GM18511 (cell line): ENCODE measurements around the gene SLC12A8.

Experiments
- ATAC-seq: cut with Tn5 transposase; IDR thresholded peaks from one replicate; pipeline ENCODE4 v1.9.1; 2021; ENCODE audit warnings: mild to moderate bottlenecking, moderate library complexity; ENCODE audit not compliant: unreplicated experiment

SLC12A8 gene

DNA sequence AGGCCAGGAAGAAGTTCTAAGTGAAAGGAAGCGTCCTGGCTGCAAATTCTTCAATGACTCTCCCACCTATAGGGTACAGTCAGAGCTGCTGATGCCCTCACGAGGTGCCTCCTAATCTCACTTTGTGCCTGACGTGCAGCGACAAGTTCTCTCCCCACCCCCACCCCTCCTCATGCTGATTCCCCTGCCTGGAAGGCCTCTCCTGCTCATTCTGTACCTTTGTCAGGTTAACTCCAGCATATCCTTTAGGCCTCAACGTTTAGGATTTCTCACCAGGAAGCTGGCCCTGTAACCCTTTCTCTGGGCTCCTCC is 25.0 kb downstream of the SLC12A8 start:
- ATAC-seq = no peak

- ATAC-seq = peak; percentile 24
Measured at GRCh38 chr3:125186800-125187598, 25.5 kb downstream of the SLC12A8 start.

GRCh38 chr3:125186261-125186787 is 26.2 kb downstream of the SLC12A8 start:
- peak; percentile 84 for ATAC-seq

DNA sequence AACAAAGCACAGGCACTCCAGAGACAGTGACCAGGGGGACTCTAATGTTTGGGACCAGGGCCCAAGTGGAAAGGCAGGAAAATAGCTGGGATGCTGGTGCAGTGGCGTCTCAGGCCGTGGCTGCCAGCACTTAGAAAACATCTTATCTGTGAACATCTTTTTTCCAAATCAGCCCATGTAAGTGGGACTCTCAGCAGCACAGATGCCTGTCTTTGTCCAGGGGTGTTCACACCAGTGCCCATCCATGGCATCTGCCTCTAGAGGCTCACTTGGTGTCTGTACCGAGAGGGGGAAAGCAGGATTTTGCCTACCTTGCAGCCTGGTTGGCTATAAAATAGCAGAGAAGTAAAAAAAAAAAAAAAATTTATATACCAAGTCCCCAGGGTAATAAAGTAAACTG is 26.7 kb downstream of the SLC12A8 start:
- ATAC-seq = no peak

GRCh38 chr3:125179884-125180240 is 32.7 kb downstream of the SLC12A8 start:
- ATAC-seq = no peak

GRCh38 chr3:125179143-125179883 is 33.2 kb downstream of the SLC12A8 start:
- ATAC-seq = no peak

DNA sequence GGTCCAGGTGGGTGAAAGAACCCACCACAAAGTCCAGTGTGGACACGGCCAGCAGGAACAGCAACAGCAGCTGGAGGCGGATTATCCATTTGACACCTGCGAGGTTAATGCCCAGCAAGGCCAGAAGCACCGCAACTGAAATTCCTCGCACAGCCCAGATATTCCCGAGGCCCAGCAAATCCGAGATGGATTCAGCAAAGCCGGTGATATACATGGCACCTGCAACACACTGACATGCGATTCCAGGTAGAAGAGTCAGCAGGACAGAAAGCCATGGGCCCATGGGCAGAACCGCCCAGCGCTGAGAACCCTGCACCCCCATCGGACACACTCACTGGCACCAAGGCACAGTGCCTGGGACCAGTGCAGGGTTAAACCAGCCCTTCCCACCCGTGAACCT is 34.8 kb downstream of the SLC12A8 start:
- no peak for ATAC-seq

GRCh38 chr3:125175295-125176078 is 37.1 kb downstream of the SLC12A8 start:
- ATAC-seq = no peak

DNA sequence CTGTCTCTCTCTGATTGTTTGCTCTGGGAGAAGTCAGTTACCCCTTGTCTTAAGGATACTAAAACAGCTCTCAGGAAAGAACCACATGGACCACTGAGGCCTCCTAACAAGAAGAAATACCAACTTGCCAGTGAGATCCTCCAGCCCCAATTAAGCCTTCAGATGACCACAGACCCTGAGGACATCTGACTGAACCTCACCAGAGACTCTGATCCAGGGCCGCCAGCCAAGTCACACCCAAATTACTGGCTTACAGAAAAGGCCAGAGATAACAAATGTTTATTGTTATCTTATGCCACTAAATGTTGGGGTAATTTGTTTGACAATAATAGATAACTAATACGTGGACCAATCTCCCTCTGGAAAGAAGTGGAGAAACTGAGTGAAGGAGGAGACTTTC is 40.2 kb downstream of the SLC12A8 start:
- no peak for ATAC-seq

- no peak for ATAC-seq
Measured at GRCh38 chr3:125168711-125169393, 43.7 kb downstream of the SLC12A8 start.

- ATAC-seq = no peak
Measured at GRCh38 chr3:125166599-125167136, 45.9 kb downstream of the SLC12A8 start.

DNA sequence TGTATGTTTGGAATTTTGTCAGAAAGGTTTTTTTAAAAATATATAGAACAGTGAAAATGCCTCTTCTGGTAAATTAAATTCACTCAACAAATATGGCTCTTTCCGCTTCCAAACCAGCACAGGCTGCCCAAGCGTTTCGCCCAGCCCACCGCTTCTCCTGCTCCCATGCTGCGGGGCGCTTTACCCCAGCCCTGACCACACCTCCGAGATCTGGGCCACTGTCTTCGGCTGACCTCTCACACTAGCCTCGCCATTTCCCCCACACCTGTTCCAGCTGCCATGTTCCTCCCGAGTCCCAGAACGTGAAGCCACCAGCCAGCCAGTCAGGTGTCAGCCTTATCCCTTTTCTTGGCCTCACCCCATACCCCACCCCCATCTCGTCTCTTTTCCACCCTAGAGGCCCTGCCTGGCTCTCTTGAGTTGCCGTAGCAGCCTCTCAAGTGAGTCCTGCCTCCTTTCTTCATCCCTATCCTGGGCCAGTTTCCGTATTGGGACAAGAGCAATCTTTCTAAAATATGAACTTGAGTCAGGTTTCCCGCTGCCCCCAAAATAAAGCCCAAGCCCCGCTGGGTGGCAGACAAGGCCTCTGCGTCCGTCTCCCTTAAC is 46.5 kb downstream of the SLC12A8 start:
- ATAC-seq = no peak

DNA sequence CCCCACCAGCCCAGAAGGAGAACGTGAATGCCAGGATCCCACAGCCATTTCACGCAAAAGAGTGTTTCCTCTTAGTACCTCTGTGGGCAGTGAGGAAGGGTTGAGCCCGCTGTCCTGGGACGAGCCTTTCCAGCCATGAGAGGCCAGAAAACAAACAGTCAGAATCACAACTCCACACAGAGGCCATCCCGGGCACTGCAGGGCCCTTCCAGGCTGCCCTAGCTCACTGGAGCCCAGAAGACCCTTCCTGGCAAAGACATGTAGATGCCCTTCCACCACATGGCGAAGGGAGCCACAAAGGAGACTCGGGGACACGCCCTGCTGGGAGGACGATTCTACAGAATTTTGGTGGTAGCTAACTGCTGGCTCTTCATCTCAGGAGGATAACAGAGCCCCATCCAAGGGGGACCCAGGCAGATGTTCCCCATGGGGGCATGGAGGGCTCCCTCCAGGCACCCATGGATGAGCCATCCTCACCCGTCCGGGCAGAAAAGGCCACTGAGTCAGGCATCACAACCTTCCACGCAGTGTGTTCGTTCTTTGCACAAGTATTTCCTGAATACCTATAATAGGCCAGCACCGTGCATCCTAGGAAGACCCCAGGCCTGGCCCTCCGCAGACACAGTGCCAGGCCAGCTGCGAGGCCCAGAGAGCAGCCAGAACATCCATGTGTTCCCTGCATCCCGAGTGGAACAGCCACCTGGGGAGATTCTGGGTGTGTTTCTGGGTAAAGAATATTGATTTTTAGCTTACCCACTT is 47.2 kb downstream of the SLC12A8 start:
- ATAC-seq = no peak

GRCh38 chr3:125163739-125164601 is 48.6 kb downstream of the SLC12A8 start:
- no peak for ATAC-seq

- ATAC-seq = no peak
Measured at GRCh38 chr3:125161607-125162219, 50.8 kb downstream of the SLC12A8 start.

- ATAC-seq = no peak
Measured at GRCh38 chr3:125160606-125161371, 51.8 kb downstream of the SLC12A8 start.

DNA sequence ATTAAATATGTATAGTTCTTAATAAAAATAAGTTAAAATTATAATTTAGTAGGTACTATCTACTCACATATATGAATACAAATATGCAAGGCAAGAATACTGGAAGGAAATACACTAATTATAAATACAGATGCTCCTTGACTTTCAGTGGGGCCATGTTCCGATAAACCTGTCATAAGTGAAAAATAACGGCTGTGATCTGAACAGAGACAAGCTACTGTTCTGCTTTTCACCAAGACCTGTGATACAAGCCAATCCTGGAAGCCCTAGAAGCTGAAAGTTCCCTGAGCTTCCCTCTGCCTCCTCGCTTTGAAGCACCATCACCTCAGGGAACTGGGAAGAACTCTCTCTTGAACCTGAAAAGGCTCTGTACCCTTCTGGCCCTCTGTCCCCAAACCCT is 55.4 kb downstream of the SLC12A8 start:
- ATAC-seq = no peak
